Loucy (cell line): ENCODE measurements around the gene CPNE9.

Experiments
- CTCF ChIP-seq: fragments of 200-600 bp; sonication (generic); conservative IDR thresholded peaks from 2 replicates; pipeline ENCODE4 v1.5.1; 2014; ENCODE audit warnings: mild to moderate bottlenecking, antibody characterized with exemption, low read length
- EZH2phosphoT487 ChIP-seq: fragments of 200-600 bp; IDR thresholded peaks from 2 replicates; pipeline ENCODE4 v1.6.1; 2018; ENCODE audit warnings: antibody characterized with exemption, mild to moderate bottlenecking, moderate library complexity, borderline replicate concordance

- TF ChIP-seq CTCF, result no peak
- no peak for TF ChIP-seq EZH2phosphoT487
Measured at GRCh38 chr3:9703240-9703639, 393 bp upstream of the CPNE9 start.
